PC-3 (cell line): Measurements from ENCODE around the gene CAPRIN2. TPM values are rescaled to one million over a fixed set of nuclear protein-coding genes. Genes with fewer than 3 reads are reported as not detected.

Experiments used
- ATAC-seq: fragments of 200-7000 bp; cut with Tn5 transposase; 2 replicates; pipeline ENCODE4 v1.9.1; 2020; ENCODE audit warnings: mild to moderate bottlenecking, moderate library complexity
- BruUV-seq: library from RNA; stranded (reverse); fragments of 400-500 nt; replicated peaks from 2 replicates; lab custom pipeline; 2021; lab: Mats Ljungman, UMichigan
- CTCF ChIA-PET: fragments of 300-600 bp; sonication (Branson Sonifier 250); formaldehyde crosslinking; loops from one replicate; lab custom pipeline; 2022; ENCODE audit warnings: antibody characterized with exemption; lab: Charles Lee
- POLR2A ChIA-PET: fragments of 300-600 bp; sonication (Branson Sonifier 250); formaldehyde crosslinking; loops from one replicate; lab custom pipeline; 2022; ENCODE audit warnings: antibody characterized with exemption; ENCODE audit not compliant: unreplicated experiment; lab: Charles Lee
- DNase-seq: peaks from one replicate; pipeline ENCODE4 v3.0.0-alpha.2; 2015
- H2AFZ ChIP-seq: fragments of 300-600 bp; sonication (generic); 2 replicates; pipeline ENCODE4 v1.6.0; 2016; ENCODE audit warnings: antibody characterized with exemption, low read length
- H3F3A ChIP-seq: fragments of 300-600 bp; sonication (generic); one replicate; pipeline ENCODE4 v1.6.0; 2017; ENCODE audit warnings: antibody characterized with exemption, low read length, control low read depth, mild to moderate bottlenecking; ENCODE audit not compliant: unreplicated experiment
- H3K27ac ChIP-seq: fragments of 300-600 bp; sonication (generic); 2 replicates; pipeline ENCODE4 v1.5.1; 2016; ENCODE audit warnings: mild to moderate bottlenecking, low read length
- H3K27me3 ChIP-seq: fragments of 300-600 bp; sonication (generic); 2 replicates; pipeline ENCODE4 v1.6.1; 2016; ENCODE audit warnings: low read length, mixed read lengths
- H3K36me3 ChIP-seq: fragments of 300-600 bp; sonication (generic); 2 replicates; pipeline ENCODE4 v1.6.1; 2016; ENCODE audit warnings: low read depth, mixed run types, low read length, mixed read lengths
- H3K4me1 ChIP-seq: fragments of 300-600 bp; sonication (generic); 2 replicates; pipeline ENCODE4 v1.5.1; 2016; ENCODE audit warnings: low read length; ENCODE audit not compliant: insufficient read depth
- H3K4me2 ChIP-seq: fragments of 300-600 bp; sonication (generic); 2 replicates; pipeline ENCODE4 v1.6.0; 2016; ENCODE audit warnings: low read length
- H3K4me3 ChIP-seq: fragments of 300-600 bp; sonication (generic); 2 replicates; pipeline ENCODE4 v1.5.1; 2016; ENCODE audit warnings: mild to moderate bottlenecking, low read length, mixed read lengths
- H3K79me2 ChIP-seq: fragments of 300-600 bp; sonication (generic); 2 replicates; pipeline ENCODE4 v1.6.1; 2017; ENCODE audit warnings: low read length, mixed read lengths
- H3K9ac ChIP-seq: fragments of 300-600 bp; sonication (generic); 2 replicates; pipeline ENCODE4 v1.6.0; 2016; ENCODE audit warnings: mild to moderate bottlenecking, low read length
- H3K9me2 ChIP-seq: fragments of 300-600 bp; sonication (generic); replicated peaks from 2 replicates; pipeline ENCODE4 v1.6.1; 2016; ENCODE audit warnings: mixed run types, low read length, mixed read lengths
- H3K9me3 ChIP-seq: fragments of 300-600 bp; sonication (generic); 2 replicates; pipeline ENCODE4 v1.6.1; 2016; ENCODE audit warnings: low read length, mixed read lengths
- H4K20me1 ChIP-seq: fragments of 300-600 bp; sonication (generic); 2 replicates; pipeline ENCODE4 v1.6.1; 2016; ENCODE audit warnings: low read length, mixed read lengths
- CTCF ChIP-seq: fragments of 300-600 bp; sonication (generic); conservative IDR thresholded peaks from 2 replicates; pipeline ENCODE4 v1.5.1; 2017; ENCODE audit warnings: antibody characterized with exemption, low read depth, mild to moderate bottlenecking, low read length
- EZH2 ChIP-seq: fragments of 300-600 bp; sonication (generic); IDR thresholded peaks from one replicate; pipeline ENCODE4 v1.6.1; 2017; ENCODE audit warnings: antibody characterized with exemption, mild to moderate bottlenecking, low read length; ENCODE audit not compliant: unreplicated experiment
- EZH2phosphoT487 ChIP-seq: fragments of 300-600 bp; sonication (generic); IDR thresholded peaks from 2 replicates; pipeline ENCODE4 v1.6.1; 2018; ENCODE audit warnings: mild to moderate bottlenecking, antibody characterized with exemption, low read length, borderline replicate concordance
- intact Hi-C: fragments of 100-400 bp; cut with micrococcal nuclease; formaldehyde crosslinking; loops from 2 replicates; pipeline ENCODE4 v1.9.0; 2023
- total RNA-seq: library from RNA; depleted of rRNA; stranded (reverse); fragments of >200 nt; gene quantifications from 2 replicates; pipeline ENCODE4 v1.2.3, GENCODE V29; 2014

CAPRIN2 gene
- total RNA-seq, 1 experiment from 2014 or later: 23.1 TPM

GRCh38 chr12:30783946-30784345 lies 29.2 kb upstream of the CAPRIN2 start:
- DNase-seq: no peak
- ChIA-PET CTCF (no interaction called here), POLR2A (no interaction called here)
- no peak for TF ChIP-seq CTCF
- no peak for TF ChIP-seq EZH2phosphoT487
- TF ChIP-seq EZH2: no peak
- no peaks in the 10 kb centered on the region for H3K9me2 ChIP-seq
- no peaks in the 10 kb centered on the region for H3K79me2 ChIP-seq
- intact Hi-C loops: no loop called here
- no peak overlapping the region for H3K27ac ChIP-seq
- H3K4me3 ChIP-seq: no peak overlapping the region
- H3K9me3 ChIP-seq: no peaks in the 10 kb centered on the region
- H2AFZ ChIP-seq: no peak overlapping the region
- no TSS peak for BruUV-seq
- no peaks in the 10 kb centered on the region for H4K20me1 ChIP-seq
- no peaks in the 10 kb centered on the region for H3K36me3 ChIP-seq
- no peak overlapping the region for H3K9ac ChIP-seq
- ATAC-seq: no peak
- H3K4me2 ChIP-seq: no peak overlapping the region
- H3K27me3 ChIP-seq: no peaks in the 10 kb centered on the region
- no peaks in the 10 kb centered on the region for H3K4me1 ChIP-seq
- no peaks in the 10 kb centered on the region for H3F3A ChIP-seq

GRCh38 chr12:30782316-30783173 lies 27.8 kb upstream of the CAPRIN2 start:
- H3K4me3 ChIP-seq: no peak overlapping the region
- H2AFZ ChIP-seq: no peak overlapping the region
- no peaks in the 10 kb centered on the region for H3K27me3 ChIP-seq
- H3K79me2 ChIP-seq: no peaks in the 10 kb centered on the region
- H4K20me1 ChIP-seq: no peaks in the 10 kb centered on the region
- no peak overlapping the region for H3K27ac ChIP-seq
- H3K4me1 ChIP-seq: no peaks in the 10 kb centered on the region
- BruUV-seq: no TSS peak
- no peak overlapping the region for H3K4me2 ChIP-seq
- H3K9ac ChIP-seq: no peak overlapping the region
- no peak for TF ChIP-seq EZH2
- no peak for TF ChIP-seq CTCF
- DNase-seq: no peak
- POLR2A ChIA-PET: no interaction called here
- CTCF ChIA-PET: no interaction called here
- no peaks in the 10 kb centered on the region for H3F3A ChIP-seq
- intact Hi-C loops: no loop called here
- H3K36me3 ChIP-seq: no peaks in the 10 kb centered on the region
- no peaks in the 10 kb centered on the region for H3K9me2 ChIP-seq
- no peaks in the 10 kb centered on the region for H3K9me3 ChIP-seq
- ATAC-seq: no peak

- H3K79me2 ChIP-seq: no peaks in the 10 kb centered on the region
- ChIA-PET CTCF (no interaction called here), POLR2A (no interaction called here)
- H3K36me3 ChIP-seq: no peaks in the 10 kb centered on the region
- no peak overlapping the region for H3K4me2 ChIP-seq
- H3K9me2 ChIP-seq: no peaks in the 10 kb centered on the region
- DNase-seq (no peak), ATAC-seq (no peak)
- no TSS peak for BruUV-seq
- no peak overlapping the region for H2AFZ ChIP-seq
- intact Hi-C loops: no loop called here
- H3K9ac ChIP-seq: no peak overlapping the region
- H4K20me1 ChIP-seq: no peaks in the 10 kb centered on the region
- H3K27ac ChIP-seq: no peak overlapping the region
- no peaks in the 10 kb centered on the region for H3K9me3 ChIP-seq
- no peaks in the 10 kb centered on the region for H3K4me1 ChIP-seq
- H3F3A ChIP-seq: no peaks in the 10 kb centered on the region
- TF ChIP-seq CTCF (no peak), EZH2 (no peak), EZH2phosphoT487 (no peak)
- H3K27me3 ChIP-seq: no peaks in the 10 kb centered on the region
- no peak overlapping the region for H3K4me3 ChIP-seq
Observed at GRCh38 chr12:30779578-30779977, 24.8 kb upstream of the CAPRIN2 start.
